Measurements from ENCODE around the gene CCDC167. TPM values are rescaled to one million over a fixed set of nuclear protein-coding genes. Genes with fewer than 3 reads are reported as not detected.

The CCDC167 gene
- total RNA-seq, 2 experiments from 2014 or later, result 81.4 to 138 TPM

DNA sequence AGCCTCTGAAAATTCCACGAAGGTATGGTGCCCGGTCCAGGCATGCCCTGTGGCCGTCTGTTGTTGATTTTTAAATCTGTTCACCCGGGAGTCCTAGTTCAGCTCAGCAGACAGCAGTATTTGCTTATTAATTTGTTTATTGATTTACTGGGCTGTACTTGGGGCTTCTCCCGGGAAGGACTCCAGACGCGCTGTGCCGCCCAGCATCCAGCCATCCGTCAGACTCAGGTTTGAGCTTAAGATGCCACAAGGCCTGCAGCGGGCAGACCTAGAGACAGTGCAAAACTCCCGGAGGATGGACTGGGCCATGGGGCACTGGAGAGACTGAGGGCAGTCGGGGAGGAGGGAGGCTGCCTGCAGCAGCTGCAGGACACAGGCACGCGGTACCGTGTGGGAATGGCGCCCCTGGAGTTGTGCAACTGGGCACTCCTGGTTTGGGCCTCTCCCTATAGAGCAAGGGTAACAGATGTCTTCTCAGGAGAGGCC is 17.3 kb upstream of the CCDC167 start:
- no TSS peak for BruUV-seq (replicated peaks)
- POLR2A ChIA-PET, result interaction anchor here (0.6 to 2.3 kb wide), 3 partner anchors 12 to 421 kb away, joined by 3 to 16 read pairs (median 7); partner anchors contain the start of gene CCDC167
- intact Hi-C loops (cut with micrococcal nuclease; ENCODE audit: unreplicated experiment), result no loop called here

GRCh38 chr6:37516076-37516919 is 16.6 kb upstream of the CCDC167 start:
- H2AFZ ChIP-seq (ENCODE audit: low read length), result peak overlapping the region; percentile 73

More for the DNA sequence above, 17.3 kb upstream of the CCDC167 start:
- DNase-seq (ENCODE audit: low spot score), result no peak
- no peaks in the 10 kb centered on the region for H3K9me2 ChIP-seq (ENCODE audit: insufficient read depth, low read length)
- H3K4me2 ChIP-seq (ENCODE audit: low read length), result no peak overlapping the region
- 0 out of 2 replicates have a peak overlapping the region, but pooled peaks have one; percentile 73 for H2AFZ ChIP-seq (ENCODE audit: low read length)
- TF ChIP-seq, protein P1, sequence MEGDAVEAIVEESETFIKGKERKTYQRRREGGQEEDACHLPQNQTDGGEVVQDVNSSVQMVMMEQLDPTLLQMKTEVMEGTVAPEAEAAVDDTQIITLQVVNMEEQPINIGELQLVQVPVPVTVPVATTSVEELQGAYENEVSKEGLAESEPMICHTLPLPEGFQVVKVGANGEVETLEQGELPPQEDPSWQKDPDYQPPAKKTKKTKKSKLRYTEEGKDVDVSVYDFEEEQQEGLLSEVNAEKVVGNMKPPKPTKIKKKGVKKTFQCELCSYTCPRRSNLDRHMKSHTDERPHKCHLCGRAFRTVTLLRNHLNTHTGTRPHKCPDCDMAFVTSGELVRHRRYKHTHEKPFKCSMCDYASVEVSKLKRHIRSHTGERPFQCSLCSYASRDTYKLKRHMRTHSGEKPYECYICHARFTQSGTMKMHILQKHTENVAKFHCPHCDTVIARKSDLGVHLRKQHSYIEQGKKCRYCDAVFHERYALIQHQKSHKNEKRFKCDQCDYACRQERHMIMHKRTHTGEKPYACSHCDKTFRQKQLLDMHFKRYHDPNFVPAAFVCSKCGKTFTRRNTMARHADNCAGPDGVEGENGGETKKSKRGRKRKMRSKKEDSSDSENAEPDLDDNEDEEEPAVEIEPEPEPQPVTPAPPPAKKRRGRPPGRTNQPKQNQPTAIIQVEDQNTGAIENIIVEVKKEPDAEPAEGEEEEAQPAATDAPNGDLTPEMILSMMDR (conservative IDR thresholded peaks at IDR 0.05; ENCODE audit: low read length), result no peak
- no peak for TF ChIP-seq EZH2phosphoT487 (IDR thresholded peaks at IDR 0.05; ENCODE audit: borderline replicate concordance, low read depth, low read length)
- H3K27ac ChIP-seq (ENCODE audit: low read depth, low read length, poor library complexity, severe bottlenecking), result no peak overlapping the region
- no peaks in the 10 kb centered on the region for H3K9me3 ChIP-seq (ENCODE audit: low read length)
- H4K20me1 ChIP-seq (ENCODE audit: insufficient read depth, low read length), result no peaks in the 10 kb centered on the region
- no peaks in the 10 kb centered on the region for H3K79me2 ChIP-seq (ENCODE audit: insufficient read depth, low read depth, low read length)
- H3K4me3 ChIP-seq (ENCODE audit: low read depth, low read length, poor library complexity, severe bottlenecking), result no peak overlapping the region
- no peaks in the 10 kb centered on the region for H3K36me3 ChIP-seq (ENCODE audit: insufficient read depth, low read length)
- CTCF ChIA-PET (ENCODE audit: unreplicated experiment), result interaction anchor here (0.9 kb wide), 1 partner anchor 17 kb away, joined by 5 read pairs; the partner anchor contains the start of gene CCDC167
- H3K4me1 ChIP-seq (ENCODE audit: insufficient read depth, low read length, poor library complexity, severe bottlenecking), result peaks cover 13% of the 10 kb centered on the region

More at GRCh38 chr6:37516076-37516919, 16.6 kb upstream of the CCDC167 start:
- ChIA-PET POLR2A (interaction anchor here (0.9 to 2.3 kb wide), 3 partner anchors 11 to 38 kb away, joined by 4 to 16 read pairs (median 7); partner anchors contain the start of gene CCDC167), CTCF (ENCODE audit: unreplicated experiment) (interaction anchor here (0.9 kb wide), 1 partner anchor 16 kb away, joined by 5 read pairs; the partner anchor contains the start of gene CCDC167)
- Histone ChIP-seq H3K4me3 (ENCODE audit: low read depth, low read length, poor library complexity, severe bottlenecking) (no peak overlapping the region), H3K9me2 (ENCODE audit: insufficient read depth, low read length) (no peaks in the 10 kb centered on the region), H3K4me2 (ENCODE audit: low read length) (peak overlapping the region; percentile 55), H3K27ac (ENCODE audit: low read depth, low read length, poor library complexity, severe bottlenecking) (no peak overlapping the region), H4K20me1 (ENCODE audit: insufficient read depth, low read length) (no peaks in the 10 kb centered on the region), H3K79me2 (ENCODE audit: insufficient read depth, low read depth, low read length) (no peaks in the 10 kb centered on the region), H3K36me3 (ENCODE audit: insufficient read depth, low read length) (no peaks in the 10 kb centered on the region), H3K4me1 (ENCODE audit: insufficient read depth, low read length, poor library complexity, severe bottlenecking) (peaks cover 13% of the 10 kb centered on the region), H3K9me3 (ENCODE audit: low read length) (no peaks in the 10 kb centered on the region)
- intact Hi-C loops (cut with micrococcal nuclease; ENCODE audit: unreplicated experiment), result no loop called here
- no TSS peak for BruUV-seq (replicated peaks)
- TF ChIP-seq, protein P1 (conservative IDR thresholded peaks at IDR 0.05; ENCODE audit: low read length), result no peak
- no peak for TF ChIP-seq EZH2phosphoT487 (IDR thresholded peaks at IDR 0.05; ENCODE audit: borderline replicate concordance, low read depth, low read length)
- DNase-seq (ENCODE audit: low spot score), result peak; percentile 59

Data from OCI-LY7 (cell line).